NB4 (cell line): ENCODE data around the gene PTPN4.

Source experiments
- POLR2A ChIP-seq: IDR thresholded peaks from 2 replicates; pipeline ENCODE4 v1.6.1; 2011; ENCODE audit warnings: mild to moderate bottlenecking; ENCODE audit not compliant: insufficient read length; ENCODE audit errors: extremely low read depth
- TF ChIP-seq, protein P1 (sequence below): IDR thresholded peaks from one replicate; pipeline ENCODE4 v1.5.1; 2012; ENCODE audit warnings: low read depth, low read length
- TF ChIP-seq, protein P2 (sequence below): IDR thresholded peaks from 2 replicates; pipeline ENCODE4 v1.6.1; 2011; ENCODE audit warnings: low read depth, low read length

DNA sequence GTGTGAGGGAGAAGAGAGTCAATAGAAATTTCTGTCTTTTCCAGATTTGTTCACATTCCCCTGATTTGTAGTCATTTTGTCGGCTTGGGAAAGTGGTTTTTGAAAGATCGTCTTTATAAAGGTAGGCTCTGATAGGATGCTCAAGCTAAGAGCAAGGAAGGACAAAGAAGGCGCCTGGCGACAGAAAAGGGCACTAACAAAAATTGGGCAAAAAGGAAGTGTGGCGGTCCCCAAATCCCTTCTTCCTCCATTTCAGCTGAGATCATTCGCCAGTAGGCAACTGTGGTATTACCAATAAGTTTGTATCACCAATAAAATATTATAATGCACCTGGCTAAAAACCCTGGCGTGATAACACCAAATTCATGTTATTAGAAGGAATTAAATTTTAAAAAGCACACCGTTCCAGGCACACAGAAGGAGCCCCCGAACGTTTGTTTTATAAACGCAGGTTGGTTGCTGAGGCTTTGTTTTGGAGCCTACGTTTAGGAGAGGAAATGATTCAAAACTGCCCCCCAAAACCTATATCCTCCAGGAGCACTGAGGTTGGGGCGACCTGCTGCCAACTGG lies 756 bp upstream of the PTPN4 start:
- TF ChIP-seq, protein P1, sequence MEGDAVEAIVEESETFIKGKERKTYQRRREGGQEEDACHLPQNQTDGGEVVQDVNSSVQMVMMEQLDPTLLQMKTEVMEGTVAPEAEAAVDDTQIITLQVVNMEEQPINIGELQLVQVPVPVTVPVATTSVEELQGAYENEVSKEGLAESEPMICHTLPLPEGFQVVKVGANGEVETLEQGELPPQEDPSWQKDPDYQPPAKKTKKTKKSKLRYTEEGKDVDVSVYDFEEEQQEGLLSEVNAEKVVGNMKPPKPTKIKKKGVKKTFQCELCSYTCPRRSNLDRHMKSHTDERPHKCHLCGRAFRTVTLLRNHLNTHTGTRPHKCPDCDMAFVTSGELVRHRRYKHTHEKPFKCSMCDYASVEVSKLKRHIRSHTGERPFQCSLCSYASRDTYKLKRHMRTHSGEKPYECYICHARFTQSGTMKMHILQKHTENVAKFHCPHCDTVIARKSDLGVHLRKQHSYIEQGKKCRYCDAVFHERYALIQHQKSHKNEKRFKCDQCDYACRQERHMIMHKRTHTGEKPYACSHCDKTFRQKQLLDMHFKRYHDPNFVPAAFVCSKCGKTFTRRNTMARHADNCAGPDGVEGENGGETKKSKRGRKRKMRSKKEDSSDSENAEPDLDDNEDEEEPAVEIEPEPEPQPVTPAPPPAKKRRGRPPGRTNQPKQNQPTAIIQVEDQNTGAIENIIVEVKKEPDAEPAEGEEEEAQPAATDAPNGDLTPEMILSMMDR, result no peak
- no peak for TF ChIP-seq POLR2A
- TF ChIP-seq, protein P2, sequence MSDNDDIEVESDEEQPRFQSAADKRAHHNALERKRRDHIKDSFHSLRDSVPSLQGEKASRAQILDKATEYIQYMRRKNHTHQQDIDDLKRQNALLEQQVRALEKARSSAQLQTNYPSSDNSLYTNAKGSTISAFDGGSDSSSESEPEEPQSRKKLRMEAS, result no peak
